22Rv1 (cell line): ENCODE results near the gene ATAT1.
"Not testable (repeated sequence)": the region's sequence is repeated elsewhere in the genome, so short reads cannot be mapped to it uniquely, and the experiment has no call there.

Experiments used
- ZFX ChIP-seq: fragments of 450-650 bp; IDR thresholded peaks from 2 replicates; pipeline ENCODE4 v1.6.1; 2017; ENCODE audit warnings: antibody characterized with exemption, borderline replicate concordance
- TF ChIP-seq, protein P1 (sequence below): fragments of 450-650 bp; IDR thresholded peaks from 2 replicates; pipeline ENCODE4 v1.5.1; 2017; ENCODE audit warnings: mild to moderate bottlenecking

- TF ChIP-seq, protein P1, sequence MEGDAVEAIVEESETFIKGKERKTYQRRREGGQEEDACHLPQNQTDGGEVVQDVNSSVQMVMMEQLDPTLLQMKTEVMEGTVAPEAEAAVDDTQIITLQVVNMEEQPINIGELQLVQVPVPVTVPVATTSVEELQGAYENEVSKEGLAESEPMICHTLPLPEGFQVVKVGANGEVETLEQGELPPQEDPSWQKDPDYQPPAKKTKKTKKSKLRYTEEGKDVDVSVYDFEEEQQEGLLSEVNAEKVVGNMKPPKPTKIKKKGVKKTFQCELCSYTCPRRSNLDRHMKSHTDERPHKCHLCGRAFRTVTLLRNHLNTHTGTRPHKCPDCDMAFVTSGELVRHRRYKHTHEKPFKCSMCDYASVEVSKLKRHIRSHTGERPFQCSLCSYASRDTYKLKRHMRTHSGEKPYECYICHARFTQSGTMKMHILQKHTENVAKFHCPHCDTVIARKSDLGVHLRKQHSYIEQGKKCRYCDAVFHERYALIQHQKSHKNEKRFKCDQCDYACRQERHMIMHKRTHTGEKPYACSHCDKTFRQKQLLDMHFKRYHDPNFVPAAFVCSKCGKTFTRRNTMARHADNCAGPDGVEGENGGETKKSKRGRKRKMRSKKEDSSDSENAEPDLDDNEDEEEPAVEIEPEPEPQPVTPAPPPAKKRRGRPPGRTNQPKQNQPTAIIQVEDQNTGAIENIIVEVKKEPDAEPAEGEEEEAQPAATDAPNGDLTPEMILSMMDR: not testable (repeated sequence)
- not testable (repeated sequence) for TF ChIP-seq ZFX
These were observed 31.2 kb downstream of the ATAT1 start for GRCh38 chr6:30657922-30658321.
